Thymus (tissue), 11 donors: ENCODE measurements around the gene EXOC4. TPM values are rescaled to one million over a fixed set of nuclear protein-coding genes. Genes with fewer than 3 reads are reported as not detected.

Experiments
- DNase-seq, 9 donors: peaks; one replicate each; pipeline ENCODE4 v3.0.0-alpha.2; 2013; ENCODE audit warnings: low spot score in 9 of 9, low read depth in 6 of 9, missing footprints in 1 of 9
- H3K27ac ChIP-seq, 2 donors: one replicate each; pipeline ENCODE4 v1.5.1; 2013; ENCODE audit warnings: control low read depth in 1 of 2, low read depth in 1 of 2, low read length in 1 of 2, mild to moderate bottlenecking in 1 of 2, moderate library complexity in 1 of 2
- H3K27me3 ChIP-seq, 2 donors: one replicate each; pipeline ENCODE4 v1.5.1; 2013; ENCODE audit warnings: low read length in 1 of 2; ENCODE audit not compliant: control insufficient read depth in 2 of 2, insufficient read depth in 1 of 2
- H3K36me3 ChIP-seq, 2 donors: one replicate each; pipeline ENCODE4 v1.5.1; 2013; ENCODE audit warnings: low read length in 1 of 2, mild to moderate bottlenecking in 1 of 2, moderate library complexity in 1 of 2; ENCODE audit not compliant: control insufficient read depth in 2 of 2, insufficient read depth in 2 of 2
- H3K4me1 ChIP-seq, 2 donors: one replicate each; pipeline ENCODE4 v1.5.1; 2013; ENCODE audit warnings: low read length in 2 of 2; ENCODE audit not compliant: control insufficient read depth in 2 of 2, insufficient read depth in 2 of 2
- H3K4me3 ChIP-seq, 2 donors: one replicate each; pipeline ENCODE4 v1.5.1; 2013; ENCODE audit warnings: low read length in 2 of 2, control low read depth in 1 of 2, mild to moderate bottlenecking in 1 of 2
- H3K9me3 ChIP-seq, 2 donors: one replicate each; pipeline ENCODE4 v1.5.1; 2013; ENCODE audit warnings: low read length in 1 of 2, mild to moderate bottlenecking in 1 of 2; ENCODE audit not compliant: control insufficient read depth in 2 of 2, insufficient read depth in 1 of 2
- WGBS: extraction: QIAGEN DNeasy Blood & Tissue Kit; methylation state at CpG from one replicate; pipeline ENCODE4 v1.1.7; 2013; 5-methylcytosine and 5-hydroxymethylcytosine counted together
- polyA plus RNA-seq: library from polyadenylated mRNA; stranded (reverse); fragments of 200-250 nt; gene quantifications from one replicate; pipeline ENCODE4 v1.2.3, GENCODE V29; 2013
- total RNA-seq: library from RNA; stranded (reverse); fragments of 120-200 nt; gene quantifications from one replicate; pipeline ENCODE4 v1.2.4, GENCODE V29; 2013
- donor health status: healthy.

EXOC4 gene
- total and polyA plus RNA-seq, 2 donors = 25.5 to 51.2 TPM

DNA sequence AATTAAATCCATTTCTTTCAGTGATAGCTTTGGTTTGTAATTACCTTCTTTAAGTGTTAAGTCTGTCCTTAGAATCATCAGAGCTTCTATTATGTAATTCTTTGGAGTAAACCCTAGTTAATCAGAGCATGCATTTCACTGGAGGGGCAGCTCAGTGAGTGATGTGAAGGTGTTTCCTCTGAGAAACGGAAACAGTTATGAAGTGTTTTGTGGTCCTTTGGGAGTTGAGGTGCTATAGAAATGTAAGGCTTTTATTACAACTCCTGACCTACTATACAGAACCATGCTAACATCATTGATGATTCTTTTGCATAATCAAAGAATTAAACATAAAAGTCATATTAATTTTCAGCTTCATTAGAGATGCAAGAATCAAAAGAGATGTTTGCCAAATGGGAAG is 141.5 kb downstream of the EXOC4 start:
- Histone ChIP-seq H3K27ac (no peak overlapping the region), H3K4me1 (no peaks in the 10 kb centered on the region), H3K9me3 (no peaks in the 10 kb centered on the region), H3K36me3 (peaks cover 0 to 3% of the 10 kb centered on the region in 2 donors), H3K4me3 (no peak overlapping the region), H3K27me3 (no peaks in the 10 kb centered on the region)
- DNase-seq = peak in 1 of 9 donors; percentile 6
- 27% methylated on average over 1 of the region's 1 CpG for WGBS

DNA sequence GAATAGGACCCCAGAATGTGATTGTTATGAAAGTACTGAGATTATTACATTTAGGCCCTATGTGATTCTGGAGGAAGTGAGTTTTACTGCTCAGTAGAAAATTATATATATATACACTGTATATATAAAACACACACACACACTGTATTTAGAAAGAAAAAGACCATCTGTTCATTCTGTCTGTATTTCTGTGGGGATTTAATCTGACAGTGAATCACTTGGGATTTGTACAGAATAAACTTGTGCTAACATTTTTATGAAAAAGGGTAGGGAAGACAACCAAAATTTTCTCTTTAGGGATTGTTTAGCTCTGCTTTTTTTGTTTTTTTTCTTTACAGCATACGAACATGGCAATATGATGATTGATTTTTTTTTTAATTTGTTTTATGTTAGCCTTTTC is 142.7 kb downstream of the EXOC4 start:
- no peaks in the 10 kb centered on the region for H3K27me3 ChIP-seq
- H3K36me3 ChIP-seq = peaks cover 0 to 3% of the 10 kb centered on the region in 2 donors
- no peak for DNase-seq
- H3K4me3 ChIP-seq = no peak overlapping the region
- 97% methylated on average over 1 of the region's 1 CpG for WGBS
- H3K9me3 ChIP-seq = no peaks in the 10 kb centered on the region
- no peaks in the 10 kb centered on the region for H3K4me1 ChIP-seq
- H3K27ac ChIP-seq = no peak overlapping the region

- 87% methylated on average over 3 of the region's 3 CpGs for WGBS
- no peaks in the 10 kb centered on the region for H3K4me1 ChIP-seq
- no peak overlapping the region for H3K4me3 ChIP-seq
- no peaks in the 10 kb centered on the region for H3K36me3 ChIP-seq
- no peak overlapping the region for H3K27ac ChIP-seq
- H3K9me3 ChIP-seq = no peaks in the 10 kb centered on the region
- DNase-seq = peak in 1 of 9 donors; percentile 3
- no peaks in the 10 kb centered on the region for H3K27me3 ChIP-seq
These were observed 145.6 kb downstream of the EXOC4 start for GRCh38 chr7:133398506-133398905.

GRCh38 chr7:133401225-133401624 is 148.3 kb downstream of the EXOC4 start:
- Histone ChIP-seq H3K27me3 (no peaks in the 10 kb centered on the region), H3K4me1 (no peaks in the 10 kb centered on the region)
- 100% methylated on average over 1 of the region's 1 CpG for WGBS

DNA sequence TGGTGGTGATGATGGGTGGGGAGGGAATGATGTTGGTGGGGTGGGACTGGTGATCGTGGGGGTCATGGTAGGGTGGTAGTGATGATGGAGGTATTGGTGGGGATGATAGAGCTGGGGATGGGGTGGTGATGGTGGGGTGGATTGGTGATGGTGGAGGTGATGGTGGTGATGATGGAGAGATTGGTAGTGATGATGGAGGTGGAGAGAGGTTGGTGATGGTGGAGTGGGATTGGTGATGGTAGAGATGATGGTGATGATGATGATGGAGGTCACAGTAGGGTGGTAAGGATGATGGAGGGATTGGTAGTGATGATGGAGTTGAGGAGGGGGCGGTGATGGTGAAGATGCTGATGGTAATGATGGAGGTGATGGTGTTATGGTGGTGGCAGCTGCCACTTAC is 155.3 kb downstream of the EXOC4 start:
- no peaks in the 10 kb centered on the region for H3K9me3 ChIP-seq
- no peaks in the 10 kb centered on the region for H3K4me1 ChIP-seq
- DNase-seq = no peak
- 100% methylated on average over 2 of the region's 2 CpGs for WGBS
- no peak overlapping the region for H3K4me3 ChIP-seq
- no peaks in the 10 kb centered on the region for H3K27me3 ChIP-seq
- H3K36me3 ChIP-seq = no peaks in the 10 kb centered on the region
- H3K27ac ChIP-seq = no peak overlapping the region

More at GRCh38 chr7:133401225-133401624, 148.3 kb downstream of the EXOC4 start:
- no peak for DNase-seq
- Histone ChIP-seq H3K27ac (no peak overlapping the region), H3K4me3 (no peak overlapping the region), H3K9me3 (no peaks in the 10 kb centered on the region), H3K36me3 (no peaks in the 10 kb centered on the region)

DNA sequence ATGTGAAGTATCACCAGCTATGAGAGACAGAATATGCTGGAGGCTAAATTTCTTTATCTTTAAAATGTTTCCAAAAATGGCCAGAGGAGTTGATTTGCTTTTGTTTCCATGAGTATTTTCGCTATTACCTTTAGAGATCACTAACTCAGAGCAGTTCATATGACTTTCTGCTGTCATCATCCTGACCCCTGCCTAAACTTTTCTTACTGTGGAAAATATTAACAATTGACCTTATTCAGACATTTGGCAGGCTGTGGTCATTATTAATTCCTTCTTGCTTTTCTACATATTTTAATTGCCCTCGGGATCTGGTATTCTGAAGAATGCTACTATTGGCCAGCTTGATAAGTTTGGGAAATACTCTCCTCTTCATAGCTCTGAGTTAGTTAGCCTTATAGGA is 156.5 kb downstream of the EXOC4 start:
- WGBS = 97% methylated on average over 2 of the region's 2 CpGs
- no peaks in the 10 kb centered on the region for H3K9me3 ChIP-seq
- no peak overlapping the region for H3K4me3 ChIP-seq
- DNase-seq = no peak
- no peaks in the 10 kb centered on the region for H3K36me3 ChIP-seq
- H3K4me1 ChIP-seq = no peaks in the 10 kb centered on the region
- no peaks in the 10 kb centered on the region for H3K27me3 ChIP-seq
- no peak overlapping the region for H3K27ac ChIP-seq

- WGBS = 98% methylated on average over 1 of the region's 1 CpG
- no peak for DNase-seq
- Histone ChIP-seq H3K27me3 (no peaks in the 10 kb centered on the region), H3K36me3 (no peaks in the 10 kb centered on the region), H3K4me1 (no peaks in the 10 kb centered on the region), H3K27ac (no peak overlapping the region), H3K9me3 (no peaks in the 10 kb centered on the region), H3K4me3 (no peak overlapping the region)
These were observed 157.1 kb downstream of the EXOC4 start for GRCh38 chr7:133409966-133410365.

- H3K4me3 ChIP-seq = no peak overlapping the region
- no peaks in the 10 kb centered on the region for H3K9me3 ChIP-seq
- WGBS = 16% methylated on average over 2 of the region's 2 CpGs
- H3K27me3 ChIP-seq = no peaks in the 10 kb centered on the region
- no peak for DNase-seq
- H3K36me3 ChIP-seq = no peaks in the 10 kb centered on the region
- no peak overlapping the region for H3K27ac ChIP-seq
- H3K4me1 ChIP-seq = no peaks in the 10 kb centered on the region
These were observed 158.5 kb downstream of the EXOC4 start for GRCh38 chr7:133411395-133411794.

GRCh38 chr7:133412942-133413341 is 160.1 kb downstream of the EXOC4 start:
- H3K27me3 ChIP-seq = no peaks in the 10 kb centered on the region
- no peaks in the 10 kb centered on the region for H3K4me1 ChIP-seq
- H3K36me3 ChIP-seq = no peaks in the 10 kb centered on the region
- H3K27ac ChIP-seq = no peak overlapping the region
- 95% methylated on average over 3 of the region's 3 CpGs for WGBS
- no peak overlapping the region for H3K4me3 ChIP-seq
- DNase-seq = no peak
- no peaks in the 10 kb centered on the region for H3K9me3 ChIP-seq

DNA sequence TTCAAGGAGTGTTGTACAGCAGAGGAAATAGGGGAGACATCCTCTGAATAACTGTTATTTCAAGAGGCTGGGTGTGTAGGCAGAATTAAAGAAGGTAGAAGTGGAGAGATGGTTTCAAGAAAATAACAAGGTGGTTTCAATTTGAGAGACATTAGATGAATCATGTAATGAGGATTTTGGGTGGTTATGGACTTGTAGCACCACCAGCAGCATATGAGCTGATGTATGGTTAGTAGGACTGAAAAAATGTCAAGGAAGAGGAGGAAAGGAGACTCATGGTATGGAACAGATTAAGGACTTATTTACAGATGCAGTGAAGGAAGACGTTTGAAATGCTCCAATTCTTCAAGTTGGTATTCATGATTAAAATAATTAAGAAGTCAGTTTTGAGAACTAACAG is 166.2 kb downstream of the EXOC4 start:
- DNase-seq = no peak
- Histone ChIP-seq H3K27me3 (no peaks in the 10 kb centered on the region), H3K9me3 (peaks cover 0 to 5% of the 10 kb centered on the region in 2 donors), H3K4me3 (no peak overlapping the region), H3K4me1 (no peaks in the 10 kb centered on the region), H3K27ac (no peak overlapping the region), H3K36me3 (peaks cover 0 to 1% of the 10 kb centered on the region in 2 donors)
- WGBS = 95% methylated on average over 1 of the region's 1 CpG
